Astrocyte (in vitro differentiated cells and primary cell): ENCODE measurements around the gene DPP9.

Experiments
- EZH2 ChIP-seq: IDR thresholded peaks from 2 replicates; pipeline ENCODE4 v1.6.1; 2012; ENCODE audit warnings: mild to moderate bottlenecking, low read length, inconsistent platforms; ENCODE audit not compliant: insufficient read depth
- TF ChIP-seq, protein P1 (sequence below): IDR thresholded peaks from 2 replicates; pipeline ENCODE4 v1.5.1; 2011; ENCODE audit warnings: low read depth, mild to moderate bottlenecking, inconsistent platforms, low read length, moderate library complexity; ENCODE audit not compliant: insufficient read depth

GRCh38 chr19:4740092-4740491 lies 16.4 kb upstream of the DPP9 start:
- TF ChIP-seq, protein P1, sequence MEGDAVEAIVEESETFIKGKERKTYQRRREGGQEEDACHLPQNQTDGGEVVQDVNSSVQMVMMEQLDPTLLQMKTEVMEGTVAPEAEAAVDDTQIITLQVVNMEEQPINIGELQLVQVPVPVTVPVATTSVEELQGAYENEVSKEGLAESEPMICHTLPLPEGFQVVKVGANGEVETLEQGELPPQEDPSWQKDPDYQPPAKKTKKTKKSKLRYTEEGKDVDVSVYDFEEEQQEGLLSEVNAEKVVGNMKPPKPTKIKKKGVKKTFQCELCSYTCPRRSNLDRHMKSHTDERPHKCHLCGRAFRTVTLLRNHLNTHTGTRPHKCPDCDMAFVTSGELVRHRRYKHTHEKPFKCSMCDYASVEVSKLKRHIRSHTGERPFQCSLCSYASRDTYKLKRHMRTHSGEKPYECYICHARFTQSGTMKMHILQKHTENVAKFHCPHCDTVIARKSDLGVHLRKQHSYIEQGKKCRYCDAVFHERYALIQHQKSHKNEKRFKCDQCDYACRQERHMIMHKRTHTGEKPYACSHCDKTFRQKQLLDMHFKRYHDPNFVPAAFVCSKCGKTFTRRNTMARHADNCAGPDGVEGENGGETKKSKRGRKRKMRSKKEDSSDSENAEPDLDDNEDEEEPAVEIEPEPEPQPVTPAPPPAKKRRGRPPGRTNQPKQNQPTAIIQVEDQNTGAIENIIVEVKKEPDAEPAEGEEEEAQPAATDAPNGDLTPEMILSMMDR = no peak
- TF ChIP-seq EZH2 = no peak
